Stimulated activated CD8-positive, alpha-beta memory T cell treated with anti-CD3 and anti-CD28 coated beads, Interleukin-4, amount 100 ng/mL, for 1 hour (primary cell): ENCODE data around the gene TBC1D1.
"Not testable (repeated sequence)": the region's sequence is repeated elsewhere in the genome, so short reads cannot be mapped to it uniquely, and the experiment has no call there.

ENCODE experiments used
- DNase-seq, 2 donors: peaks; one replicate each; pipeline ENCODE4 v3.0.0-alpha.2; 2020; ENCODE audit warnings: low read depth in 2 of 2, low spot score in 1 of 2

Gene TBC1D1

GRCh38 chr4:38009949-38010348 is 119.1 kb downstream of the TBC1D1 start:
- DNase-seq, result no peak

GRCh38 chr4:38011511-38012162 is 120.8 kb downstream of the TBC1D1 start:
- DNase-seq, result no peak

GRCh38 chr4:38013461-38014366 is 122.8 kb downstream of the TBC1D1 start:
- no peak for DNase-seq

DNA sequence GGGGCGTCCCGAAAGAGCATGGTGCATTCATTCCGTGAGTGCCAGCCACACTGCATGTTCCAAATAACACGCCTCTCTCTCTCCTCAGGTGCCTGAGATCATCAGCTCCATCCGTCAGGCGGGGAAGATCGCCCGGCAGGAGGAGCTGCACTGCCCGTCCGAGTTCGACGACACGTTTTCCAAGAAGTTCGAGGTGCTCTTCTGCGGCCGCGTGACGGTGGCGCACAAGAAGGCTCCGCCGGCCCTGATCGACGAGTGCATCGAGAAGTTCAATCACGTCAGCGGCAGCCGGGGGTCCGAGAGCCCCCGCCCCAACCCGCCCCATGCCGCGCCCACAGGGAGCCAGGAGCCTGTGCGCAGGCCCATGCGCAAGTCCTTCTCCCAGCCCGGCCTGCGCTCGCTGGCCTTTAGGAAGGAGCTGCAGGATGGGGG is 123.6 kb downstream of the TBC1D1 start:
- DNase-seq, result no peak

GRCh38 chr4:38015886-38016515 is 125.1 kb downstream of the TBC1D1 start:
- DNase-seq, result no peak

GRCh38 chr4:38016698-38017097 is 125.8 kb downstream of the TBC1D1 start:
- DNase-seq, result no peak

DNA sequence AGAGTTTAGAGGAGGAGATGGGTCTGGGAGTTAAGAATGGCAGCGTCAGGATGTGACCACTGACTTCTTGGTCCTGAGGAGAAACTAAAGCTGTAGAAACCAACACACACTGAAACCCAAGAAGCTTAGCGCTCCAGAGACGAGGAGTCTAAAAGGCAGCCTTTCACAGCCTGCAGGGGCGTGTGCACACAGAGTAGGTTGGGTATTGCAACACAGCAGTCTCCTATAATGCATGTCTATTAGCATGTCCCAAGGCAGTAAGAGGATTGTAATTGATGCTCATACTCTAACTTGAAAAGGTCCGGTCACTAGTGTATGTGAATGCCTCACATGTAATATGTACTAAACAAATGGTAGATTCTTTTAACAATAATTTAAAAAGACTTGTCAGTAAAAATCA is 126.7 kb downstream of the TBC1D1 start:
- DNase-seq, result no peak

DNA sequence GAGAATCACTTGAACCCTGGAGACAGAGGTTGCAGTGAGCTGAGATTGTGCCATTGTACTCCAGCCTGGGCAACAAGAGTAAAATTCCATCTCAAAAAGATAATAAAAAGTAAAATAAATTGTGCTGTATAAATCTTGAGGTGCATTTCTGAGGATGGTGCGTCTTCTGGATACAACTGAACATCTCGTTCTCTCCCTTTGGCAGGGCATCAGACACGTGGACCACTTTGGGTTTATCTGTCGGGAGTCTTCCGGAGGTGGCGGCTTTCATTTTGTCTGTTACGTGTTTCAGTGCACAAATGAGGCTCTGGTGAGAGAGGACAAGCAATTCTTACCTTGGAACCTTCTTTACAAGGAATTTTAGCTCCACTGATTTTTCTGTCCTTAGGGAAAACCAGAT is 129.5 kb downstream of the TBC1D1 start:
- no peak for DNase-seq

GRCh38 chr4:38020961-38021360 is 130.1 kb downstream of the TBC1D1 start:
- not testable (repeated sequence) for DNase-seq

- no peak for DNase-seq
Measured at GRCh38 chr4:38021751-38022150, 130.9 kb downstream of the TBC1D1 start.

GRCh38 chr4:38023347-38024205 is 132.7 kb downstream of the TBC1D1 start:
- no peak for DNase-seq

DNA sequence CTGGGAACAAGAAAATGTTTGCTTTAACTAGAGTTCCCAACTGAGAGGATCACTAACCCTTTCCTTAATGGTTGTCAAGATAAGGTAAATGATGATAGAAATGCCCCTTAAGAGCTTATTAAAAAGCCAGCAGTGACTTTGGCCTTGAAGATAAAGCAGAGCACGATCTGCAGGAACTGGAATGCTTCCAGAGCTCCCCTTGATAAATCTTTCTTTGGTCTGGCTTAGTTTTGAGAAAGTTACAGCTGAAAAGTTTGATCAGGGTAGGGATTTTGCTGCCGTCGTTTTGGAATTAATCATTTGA is 133.3 kb downstream of the TBC1D1 start:
- no peak for DNase-seq

GRCh38 chr4:38025665-38026064 is 134.8 kb downstream of the TBC1D1 start:
- no peak for DNase-seq

- no peak for DNase-seq
Measured at GRCh38 chr4:38026158-38026740, 135.4 kb downstream of the TBC1D1 start.

- no peak for DNase-seq
Measured at GRCh38 chr4:38030023-38030422, 139.1 kb downstream of the TBC1D1 start.

DNA sequence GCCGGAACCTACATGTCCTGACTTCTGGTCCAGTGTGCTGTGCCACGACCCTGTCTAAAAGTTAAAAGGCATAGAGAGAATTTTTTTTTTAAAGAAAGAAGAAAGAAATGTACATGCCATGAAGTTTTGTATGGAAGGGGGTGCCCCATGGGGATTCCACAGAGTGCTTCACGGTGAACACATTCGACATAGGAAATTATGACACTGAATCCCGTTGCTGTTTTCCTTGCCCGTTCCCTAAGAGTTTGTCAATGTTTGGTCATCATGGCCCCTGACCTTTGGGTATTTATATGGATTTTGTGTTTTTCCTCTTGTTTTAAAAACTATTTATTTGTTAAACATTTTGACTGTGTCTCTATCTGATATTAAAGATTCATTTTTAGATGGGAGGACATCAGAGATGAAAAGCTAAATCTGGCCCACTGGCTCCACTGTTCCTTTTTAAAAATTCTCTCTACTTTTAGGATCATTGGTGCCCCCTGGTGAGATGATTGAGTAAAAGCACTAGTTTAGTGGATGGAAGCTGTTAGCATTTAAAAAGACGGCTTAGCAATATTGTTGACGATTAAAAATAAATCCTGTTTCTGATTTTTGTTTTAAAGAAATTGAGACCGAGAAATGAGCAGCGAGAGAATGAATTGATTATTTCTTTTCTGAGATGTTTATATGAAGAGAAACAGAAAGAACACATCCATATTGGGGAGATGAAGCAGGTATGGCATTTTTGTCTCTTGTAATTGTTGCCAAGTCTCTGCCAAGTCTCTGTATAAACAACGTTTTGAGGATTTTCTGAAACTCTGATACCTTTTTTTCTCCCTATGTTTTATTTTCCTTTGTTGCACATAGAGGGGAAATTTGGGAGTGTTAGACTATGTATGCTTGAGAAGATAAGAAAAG is 144.3 kb downstream of the TBC1D1 start:
- DNase-seq, result no peak

- no peak for DNase-seq
Measured at GRCh38 chr4:38036548-38036947, 145.7 kb downstream of the TBC1D1 start.

DNA sequence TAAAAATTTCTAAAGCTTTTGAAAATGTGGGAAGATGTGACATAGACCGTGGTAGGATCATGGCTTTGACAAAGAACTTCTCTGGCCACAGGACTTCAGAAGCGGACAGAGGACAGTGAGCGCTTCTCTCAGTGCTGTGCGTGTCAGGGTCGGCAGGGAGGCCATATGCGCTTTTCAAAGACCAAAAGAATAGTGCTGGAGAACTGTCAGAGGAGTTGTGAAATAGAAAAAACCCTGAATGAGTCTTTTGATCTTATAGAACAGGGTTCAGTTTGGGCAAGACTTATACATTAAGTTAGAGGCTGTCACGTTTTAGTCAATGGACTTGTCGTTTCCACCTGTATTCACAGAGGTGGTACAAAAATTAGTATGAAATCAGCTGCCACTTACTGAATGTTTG is 146.7 kb downstream of the TBC1D1 start:
- no peak for DNase-seq

DNA sequence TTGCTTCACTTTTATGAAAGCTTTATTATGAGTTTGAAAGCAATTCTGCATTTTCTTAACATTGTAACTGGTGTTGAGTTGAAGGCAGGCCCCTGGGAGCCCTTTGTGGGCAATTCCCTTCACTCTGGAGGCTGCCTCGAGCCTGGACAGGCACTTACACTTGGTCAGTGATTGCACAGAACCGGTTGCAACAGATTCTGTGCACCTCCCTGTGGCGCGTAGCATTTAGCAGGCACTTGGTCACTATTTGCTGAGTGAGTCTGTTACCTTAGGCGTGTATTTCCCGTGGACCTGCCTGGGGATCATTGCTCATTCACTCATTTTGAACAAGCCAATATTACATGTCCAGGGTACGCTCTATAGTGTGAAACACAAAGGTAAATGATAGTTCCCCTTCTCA is 149.7 kb downstream of the TBC1D1 start:
- no peak for DNase-seq

DNA sequence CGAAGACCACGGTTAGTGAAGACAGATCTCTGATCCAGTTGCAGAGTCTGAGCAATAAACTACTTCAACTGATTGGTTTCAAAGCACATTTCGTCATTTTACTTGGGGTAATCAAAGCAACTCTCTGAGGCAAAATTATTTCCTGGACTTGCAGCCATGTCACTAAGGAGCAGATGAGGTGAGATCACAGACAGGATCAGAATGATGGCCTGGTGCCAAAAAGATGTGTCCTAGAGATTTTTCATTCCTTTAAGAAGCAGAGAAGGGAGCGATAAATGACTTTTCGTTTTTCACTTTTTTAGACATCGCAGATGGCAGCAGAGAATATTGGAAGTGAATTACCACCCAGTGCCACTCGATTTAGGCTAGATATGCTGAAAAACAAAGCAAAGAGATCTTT is 153.2 kb downstream of the TBC1D1 start:
- no peak for DNase-seq
